AG04449 (cell line): ENCODE measurements around the gene NSMF.

Experiments
- CTCF ChIA-PET: fragments of 350-600 bp; formaldehyde crosslinking; extraction: SDS; loops from one replicate; lab custom pipeline; 2021; ENCODE audit warnings: antibody characterized with exemption; lab: Yijun Ruan, JAX
- POLR2A ChIA-PET: fragments of 400-600, 350-600 bp; formaldehyde crosslinking; extraction: SDS; loops from one replicate; lab custom pipeline; 2020; ENCODE audit warnings: antibody characterized with exemption, inconsistent platforms; lab: Yijun Ruan, JAX
- DNase-seq: peaks from one replicate; pipeline ENCODE4 v3.0.0-alpha.2; 2010; ENCODE audit warnings: low read depth, low spot score
- H3K4me3 ChIP-seq: 2 replicates; pipeline ENCODE4 v1.5.1; 2011; ENCODE audit warnings: low read depth, mild to moderate bottlenecking, control low read depth, low read length
- CTCF ChIP-seq: IDR thresholded peaks from one replicate; pipeline ENCODE4 v1.5.1; 2011; ENCODE audit warnings: mild to moderate bottlenecking, moderate library complexity, low read length, control low read depth, inconsistent platforms; ENCODE audit not compliant: insufficient read depth; ENCODE audit errors: missing control alignments

NSMF gene

GRCh38 chr9:137441935-137442321 is 17.2 kb downstream of the NSMF start:
- ChIA-PET CTCF (interaction anchor here (3.0 to 3.3 kb wide), 2 partner anchors 18 to 155 kb away, joined by 10 to 27 read pairs; partner anchors contain the start of genes EXD3 and NOXA1), POLR2A (no interaction called here)
- no peak for DNase-seq
- TF ChIP-seq CTCF: no peak
- H3K4me3 ChIP-seq: no peak overlapping the region

- CTCF ChIA-PET: interaction anchor here (3.0 to 3.3 kb wide), 2 partner anchors 18 to 154 kb away, joined by 10 to 27 read pairs; partner anchors contain the start of genes EXD3 and NOXA1
- TF ChIP-seq CTCF: no peak
- POLR2A ChIA-PET: no interaction called here
- DNase-seq: no peak
- peak within 1 kb of the TSS; percentile 12; the same call in 1 of the 2 replicates for H3K4me3 ChIP-seq
Measured at GRCh38 chr9:137441289-137441934, 17.7 kb downstream of the NSMF start, which contains the start of gene ENTPD8. Gene ENTPD8, minus strand, starts transcription at chr9:137441357. Its CDS starts 3,072 bp downstream, at chr9:137438285.

GRCh38 chr9:137439158-137439714 is 19.9 kb downstream of the NSMF start:
- ChIA-PET POLR2A (no interaction called here), CTCF (no interaction called here)
- TF ChIP-seq CTCF: no peak
- no peak overlapping the region for H3K4me3 ChIP-seq
- no peak for DNase-seq

GRCh38 chr9:137438591-137439157 is 20.5 kb downstream of the NSMF start:
- ChIA-PET POLR2A (no interaction called here), CTCF (interaction anchor here (2.6 kb wide), 1 partner anchor 15 kb away, joined by 13 read pairs; the partner anchor contains the start of genes EXD3 and NOXA1)
- no peak for TF ChIP-seq CTCF
- DNase-seq: no peak
- H3K4me3 ChIP-seq: no peak overlapping the region

- DNase-seq: no peak
- POLR2A ChIA-PET: no interaction called here
- CTCF ChIA-PET: interaction anchor here (2.0 to 2.6 kb wide), 2 partner anchors 7 to 14 kb away, joined by 13 to 14 read pairs; partner anchors contain the start of genes EXD3 and NOXA1
Measured at GRCh38 chr9:137437691-137438590, 21.2 kb downstream of the NSMF start.

More at GRCh38 chr9:137437691-137438590, 21.2 kb downstream of the NSMF start:
- no peak overlapping the region for H3K4me3 ChIP-seq
- TF ChIP-seq CTCF: no peak
